Fibroblast of mammary gland (primary cell): Measurements from ENCODE around the gene FKBP2.

Experiments
- DNase-seq: peaks from one replicate; pipeline ENCODE4 v3.0.0-alpha.2; 2010; ENCODE audit warnings: low read depth
- H3K4me3 ChIP-seq: 2 replicates; pipeline ENCODE4 v1.5.1; 2011; ENCODE audit warnings: low read depth, mild to moderate bottlenecking, low read length, moderate library complexity; ENCODE audit not compliant: control insufficient read depth
- TF ChIP-seq, protein P1 (sequence below): conservative IDR thresholded peaks from 2 replicates; pipeline ENCODE4 v1.5.1; 2011; ENCODE audit warnings: low read depth, low read length, inconsistent platforms; ENCODE audit not compliant: control insufficient read depth, insufficient read depth

FKBP2 gene

GRCh38 chr11:64219354-64219684, 21.6 kb upstream of the FKBP2 start:
- no peak for DNase-seq
- TF ChIP-seq, protein P1, sequence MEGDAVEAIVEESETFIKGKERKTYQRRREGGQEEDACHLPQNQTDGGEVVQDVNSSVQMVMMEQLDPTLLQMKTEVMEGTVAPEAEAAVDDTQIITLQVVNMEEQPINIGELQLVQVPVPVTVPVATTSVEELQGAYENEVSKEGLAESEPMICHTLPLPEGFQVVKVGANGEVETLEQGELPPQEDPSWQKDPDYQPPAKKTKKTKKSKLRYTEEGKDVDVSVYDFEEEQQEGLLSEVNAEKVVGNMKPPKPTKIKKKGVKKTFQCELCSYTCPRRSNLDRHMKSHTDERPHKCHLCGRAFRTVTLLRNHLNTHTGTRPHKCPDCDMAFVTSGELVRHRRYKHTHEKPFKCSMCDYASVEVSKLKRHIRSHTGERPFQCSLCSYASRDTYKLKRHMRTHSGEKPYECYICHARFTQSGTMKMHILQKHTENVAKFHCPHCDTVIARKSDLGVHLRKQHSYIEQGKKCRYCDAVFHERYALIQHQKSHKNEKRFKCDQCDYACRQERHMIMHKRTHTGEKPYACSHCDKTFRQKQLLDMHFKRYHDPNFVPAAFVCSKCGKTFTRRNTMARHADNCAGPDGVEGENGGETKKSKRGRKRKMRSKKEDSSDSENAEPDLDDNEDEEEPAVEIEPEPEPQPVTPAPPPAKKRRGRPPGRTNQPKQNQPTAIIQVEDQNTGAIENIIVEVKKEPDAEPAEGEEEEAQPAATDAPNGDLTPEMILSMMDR: no peak
- no peak overlapping the region for H3K4me3 ChIP-seq

- no peak for DNase-seq
- TF ChIP-seq, protein P1: no peak
- H3K4me3 ChIP-seq: no peak overlapping the region
Observed at GRCh38 chr11:64219755-64220154, 21.1 kb upstream of the FKBP2 start.

- TF ChIP-seq, protein P1: no peak
- DNase-seq: no peak
- H3K4me3 ChIP-seq: no peak overlapping the region
Observed at GRCh38 chr11:64220271-64220670, 20.6 kb upstream of the FKBP2 start.

- TF ChIP-seq, protein P1: no peak
Observed at GRCh38 chr11:64220798-64221197, 20.1 kb upstream of the FKBP2 start.

DNA sequence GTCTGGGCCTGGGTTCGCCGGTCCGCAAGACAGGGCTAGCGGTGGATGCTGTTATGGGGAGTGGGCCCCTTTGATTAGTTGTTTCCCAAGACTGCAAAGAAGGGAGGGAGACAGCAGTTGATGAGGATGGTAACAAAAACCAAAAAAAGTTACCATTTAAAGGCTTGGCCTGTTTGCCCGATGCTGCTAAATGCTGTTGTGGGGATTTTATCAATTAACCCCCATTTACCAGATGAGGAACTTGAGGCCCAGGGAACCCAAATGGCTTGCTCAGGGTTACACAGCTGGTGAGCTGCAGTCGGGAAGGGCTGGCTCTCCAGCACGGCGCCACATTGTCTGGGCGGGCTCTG, 18.3 kb upstream of the FKBP2 start:
- no peak overlapping the region for H3K4me3 ChIP-seq
- no peak for DNase-seq
- TF ChIP-seq, protein P1: no peak

More at GRCh38 chr11:64220798-64221197, 20.1 kb upstream of the FKBP2 start:
- no peak for DNase-seq
- H3K4me3 ChIP-seq: no peak overlapping the region

DNA sequence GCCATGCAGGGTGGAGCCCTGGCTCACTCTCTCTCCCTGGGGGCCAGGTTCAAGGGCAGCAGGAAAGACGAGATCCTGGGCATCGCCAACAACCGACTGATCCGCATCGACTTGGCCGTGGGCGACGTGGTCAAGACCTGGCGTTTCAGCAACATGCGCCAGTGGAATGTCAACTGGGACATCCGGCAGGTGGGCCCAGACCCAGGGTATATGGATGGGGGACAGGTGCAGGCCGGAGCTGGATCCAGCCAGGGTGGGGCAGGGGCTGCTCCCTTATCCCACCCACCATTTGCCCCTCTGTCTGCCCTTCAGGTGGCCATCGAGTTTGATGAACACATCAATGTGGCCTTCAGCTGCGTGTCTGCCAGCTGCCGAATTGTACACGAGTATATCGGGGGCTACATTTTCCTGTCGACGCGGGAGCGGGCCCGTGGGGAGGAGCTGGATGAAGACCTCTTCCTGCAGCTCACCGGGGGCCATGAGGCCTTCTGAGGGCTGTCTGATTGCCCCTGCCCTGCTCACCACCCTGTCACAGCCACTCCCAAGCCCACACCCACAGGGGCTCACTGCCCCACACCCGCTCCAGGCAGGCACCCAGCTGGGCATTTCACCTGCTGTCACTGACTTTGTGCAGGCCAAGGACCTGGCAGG, 17.8 kb upstream of the FKBP2 start:
- TF ChIP-seq, protein P1: no peak
- no peak for DNase-seq
- no peak overlapping the region for H3K4me3 ChIP-seq

GRCh38 chr11:64224151-64224890, 16.6 kb upstream of the FKBP2 start:
- TF ChIP-seq, protein P1: no peak
- H3K4me3 ChIP-seq: no peak overlapping the region
- peak; percentile 49 for DNase-seq
